Endothelial cell (in vitro differentiated cells): ENCODE measurements around the gene ARHGEF39. TPM values are rescaled to one million over a fixed set of nuclear protein-coding genes. Genes with fewer than 3 reads are reported as not detected.

Experiments used
- DNase-seq: peaks from one replicate; pipeline ENCODE4 v3.0.0; 2021; ENCODE audit warnings: low spot score
- H3K27ac Mint-ChIP-seq: one replicate; pipeline ENCODE4 v1.8.0; 2021; ENCODE audit warnings: mixed read lengths, inconsistent platforms; ENCODE audit not compliant: unreplicated experiment
- H3K27me3 Mint-ChIP-seq: one replicate; pipeline ENCODE4 v1.8.0; 2021; ENCODE audit warnings: mild to moderate bottlenecking, moderate library complexity, mixed read lengths, inconsistent platforms; ENCODE audit not compliant: unreplicated experiment
- H3K36me3 Mint-ChIP-seq: one replicate; pipeline ENCODE4 v1.8.0; 2021; ENCODE audit warnings: mild to moderate bottlenecking, low read depth, mixed read lengths, inconsistent platforms; ENCODE audit not compliant: unreplicated experiment
- H3K4me1 Mint-ChIP-seq: one replicate; pipeline ENCODE4 v1.8.0; 2021; ENCODE audit warnings: mild to moderate bottlenecking, mixed read lengths, inconsistent platforms; ENCODE audit not compliant: unreplicated experiment
- H3K4me3 Mint-ChIP-seq: one replicate; pipeline ENCODE4 v1.8.0; 2021; ENCODE audit warnings: mild to moderate bottlenecking, mixed read lengths, inconsistent platforms; ENCODE audit not compliant: unreplicated experiment
- H3K9me3 Mint-ChIP-seq: one replicate; pipeline ENCODE4 v1.8.0; 2021; ENCODE audit warnings: mixed read lengths, inconsistent platforms; ENCODE audit not compliant: unreplicated experiment
- total RNA-seq: library from RNA; stranded (reverse); fragmentation: NEBNext Ultra II Directional; extraction: Animal tissue kit (Norgen Biotek cat#: 25700); gene quantifications from one replicate; pipeline ENCODE4 v1.2.1, GENCODE V29; 2021; ENCODE audit not compliant: unreplicated experiment
- TF ChIP-seq, protein P1 (sequence below): fragments of 200-600 bp; sonication (generic); IDR thresholded peaks from one replicate; pipeline ENCODE4 v1.5.0; 2021; ENCODE audit warnings: antibody characterized with exemption; ENCODE audit not compliant: unreplicated experiment

Gene ARHGEF39
- total RNA-seq, 1 donor from 2014 or later: 1.4 TPM

DNA sequence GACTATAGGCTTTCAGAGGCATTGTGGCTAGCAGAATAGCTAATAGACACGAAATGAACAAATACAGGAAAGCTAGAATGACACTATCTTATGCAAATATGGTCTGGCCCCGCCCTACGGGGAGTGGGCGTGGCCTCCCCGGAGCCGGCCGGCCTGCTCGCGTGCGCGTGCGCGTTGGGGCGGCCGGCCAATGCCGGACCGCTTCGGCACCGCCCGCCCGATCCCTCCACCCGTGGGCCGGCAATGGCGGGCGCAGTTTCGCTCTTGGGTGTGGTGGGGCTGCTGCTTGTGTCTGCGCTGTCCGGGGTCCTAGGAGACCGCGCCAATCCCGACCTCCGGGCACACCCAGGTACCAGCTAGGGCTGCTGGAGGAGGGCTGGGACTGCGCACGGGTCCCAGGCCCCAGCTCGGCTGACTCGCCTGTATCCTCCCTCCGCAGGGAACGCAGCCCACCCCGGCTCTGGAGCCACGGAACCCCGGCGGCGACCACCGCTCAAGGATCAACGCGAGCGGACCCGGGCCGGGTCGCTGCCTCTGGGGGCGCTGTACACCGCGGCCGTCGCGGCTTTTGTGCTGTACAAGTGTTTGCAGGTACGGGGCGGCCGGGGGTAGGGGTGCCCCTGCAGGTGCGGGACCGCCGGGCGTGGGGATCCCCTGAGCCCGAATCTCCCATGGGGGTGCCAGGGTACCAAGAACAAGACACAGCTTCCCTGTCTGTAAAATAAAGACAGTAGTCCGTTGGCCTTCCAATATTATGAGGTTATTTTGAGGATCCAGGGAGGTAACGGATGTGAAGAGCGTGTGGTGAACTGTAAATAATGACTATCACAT lies 6.6 kb downstream of the ARHGEF39 start, which contains the start of gene CCDC107:
CCDC107 (plus strand) TSS at position 156 of the 831 bp plus-strand sequence; CDS start at position 244, 88 bp downstream.
- peaks cover 35% of the 10 kb centered on the region for H3K4me1 Mint-ChIP-seq
- peaks cover 4% of the 10 kb centered on the region for H3K9me3 Mint-ChIP-seq
- peak within 1 kb of the TSS; percentile 91 for H3K4me3 Mint-ChIP-seq
- peaks cover 31% of the 10 kb centered on the region for H3K27me3 Mint-ChIP-seq
- TF ChIP-seq, protein P1, sequence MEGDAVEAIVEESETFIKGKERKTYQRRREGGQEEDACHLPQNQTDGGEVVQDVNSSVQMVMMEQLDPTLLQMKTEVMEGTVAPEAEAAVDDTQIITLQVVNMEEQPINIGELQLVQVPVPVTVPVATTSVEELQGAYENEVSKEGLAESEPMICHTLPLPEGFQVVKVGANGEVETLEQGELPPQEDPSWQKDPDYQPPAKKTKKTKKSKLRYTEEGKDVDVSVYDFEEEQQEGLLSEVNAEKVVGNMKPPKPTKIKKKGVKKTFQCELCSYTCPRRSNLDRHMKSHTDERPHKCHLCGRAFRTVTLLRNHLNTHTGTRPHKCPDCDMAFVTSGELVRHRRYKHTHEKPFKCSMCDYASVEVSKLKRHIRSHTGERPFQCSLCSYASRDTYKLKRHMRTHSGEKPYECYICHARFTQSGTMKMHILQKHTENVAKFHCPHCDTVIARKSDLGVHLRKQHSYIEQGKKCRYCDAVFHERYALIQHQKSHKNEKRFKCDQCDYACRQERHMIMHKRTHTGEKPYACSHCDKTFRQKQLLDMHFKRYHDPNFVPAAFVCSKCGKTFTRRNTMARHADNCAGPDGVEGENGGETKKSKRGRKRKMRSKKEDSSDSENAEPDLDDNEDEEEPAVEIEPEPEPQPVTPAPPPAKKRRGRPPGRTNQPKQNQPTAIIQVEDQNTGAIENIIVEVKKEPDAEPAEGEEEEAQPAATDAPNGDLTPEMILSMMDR: peak; percentile 76
- H3K36me3 Mint-ChIP-seq: peaks cover 18% of the 10 kb centered on the region
- peak; percentile 88 for DNase-seq
- H3K27ac Mint-ChIP-seq: peak within 1 kb of the TSS; percentile 99

DNA sequence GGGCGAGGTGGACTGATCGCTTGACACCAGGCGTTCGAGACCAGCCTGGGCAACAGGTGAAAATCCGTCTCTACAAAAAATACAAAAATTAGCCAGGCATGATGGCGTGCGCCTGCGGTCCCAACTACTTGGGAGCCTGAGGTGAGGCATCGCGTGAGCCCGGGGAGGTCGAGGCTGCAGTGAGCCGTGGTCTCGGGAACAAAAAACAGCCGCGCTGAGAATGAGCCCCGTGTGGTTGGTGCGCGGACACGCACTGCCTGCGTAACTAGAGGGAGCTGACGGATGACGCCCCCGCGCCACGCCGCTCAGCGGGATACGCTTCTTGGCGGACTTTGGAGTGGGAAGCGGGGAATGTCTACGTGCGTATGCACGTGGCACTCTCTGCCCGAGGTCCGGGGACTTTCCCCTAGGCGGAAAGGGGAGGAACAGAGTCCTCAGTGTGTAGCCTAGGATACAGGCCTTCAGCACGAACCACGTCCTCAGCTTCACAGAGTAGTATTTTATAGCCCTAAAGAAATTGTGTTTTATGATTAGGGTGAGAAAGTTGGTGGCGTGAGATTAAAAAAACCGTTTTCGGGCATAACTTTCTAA lies 7.4 kb downstream of the ARHGEF39 start, which contains the start of gene RMRP:
RMRP (minus strand) TSS at position 474 of the 591 bp plus-strand sequence.
- Mint-ChIP-seq H3K9me3 (peaks cover 4% of the 10 kb centered on the region), H3K4me3 (peak within 1 kb of the TSS; percentile 91), H3K27ac (peak within 1 kb of the TSS; percentile 99), H3K27me3 (peaks cover 25% of the 10 kb centered on the region), H3K36me3 (peaks cover 18% of the 10 kb centered on the region), H3K4me1 (peaks cover 34% of the 10 kb centered on the region)
- TF ChIP-seq, protein P1: no peak
- peak; percentile 92 for DNase-seq

DNA sequence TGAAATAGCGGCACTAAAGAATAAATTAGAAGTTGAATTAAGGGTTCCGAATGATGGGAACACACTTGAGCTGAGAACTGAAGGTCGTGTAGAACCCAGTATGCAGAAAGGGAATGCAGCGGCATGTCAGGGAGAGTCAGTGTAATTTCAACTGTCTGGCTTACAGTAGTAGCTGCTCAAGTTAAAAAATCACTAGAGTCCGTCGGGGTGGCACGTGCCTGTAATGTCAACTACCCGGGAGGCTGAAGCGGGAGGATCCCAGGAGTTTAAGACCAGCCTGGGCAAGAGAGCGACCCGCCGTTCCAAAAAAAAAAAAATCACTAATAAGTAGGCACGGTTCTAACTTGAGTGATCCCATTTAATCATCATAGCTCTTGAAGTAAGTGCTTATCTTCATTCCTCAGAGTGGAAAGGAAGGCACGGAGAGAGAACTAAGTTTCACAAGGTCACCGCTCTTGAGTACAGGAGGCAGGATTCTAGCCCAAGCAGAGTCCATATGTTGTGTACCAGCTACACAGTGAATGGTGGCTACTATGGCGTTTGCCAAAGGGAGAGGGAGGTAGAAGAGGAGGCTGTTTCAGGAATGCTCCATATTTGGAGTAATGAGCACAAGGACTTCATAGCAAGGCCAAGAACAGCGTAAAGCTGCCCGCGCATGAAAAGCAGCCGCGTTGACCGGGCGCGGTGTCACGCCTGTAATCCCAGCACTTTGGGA lies 8.0 kb downstream of the ARHGEF39 start:
- peaks cover 22% of the 10 kb centered on the region for H3K27me3 Mint-ChIP-seq
- DNase-seq: no peak
- H3K36me3 Mint-ChIP-seq: peaks cover 17% of the 10 kb centered on the region
- H3K9me3 Mint-ChIP-seq: peaks cover 4% of the 10 kb centered on the region
- H3K27ac Mint-ChIP-seq: peak overlapping the region; percentile 99
- H3K4me1 Mint-ChIP-seq: peaks cover 29% of the 10 kb centered on the region
- TF ChIP-seq, protein P1: no peak
- H3K4me3 Mint-ChIP-seq: peak overlapping the region; percentile 87

DNA sequence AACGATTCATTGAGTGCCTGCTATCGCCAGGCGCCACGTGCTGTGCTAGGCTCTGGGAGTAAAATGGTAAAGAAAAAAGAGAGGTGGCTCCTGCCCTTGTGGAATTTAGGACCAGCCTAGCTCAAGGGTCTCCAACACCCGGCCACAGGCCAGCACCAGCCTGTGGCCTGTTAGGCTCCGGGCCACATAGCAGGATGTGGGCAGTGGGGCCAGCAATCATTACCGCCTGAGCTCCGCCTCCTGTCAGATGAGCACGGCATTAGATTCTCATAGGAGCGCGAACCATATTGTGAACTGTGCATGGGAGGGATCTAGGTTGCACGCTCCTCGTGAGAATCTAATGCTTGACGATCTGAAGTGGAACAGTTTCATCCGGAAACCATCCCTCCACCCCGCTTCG lies 8.6 kb downstream of the ARHGEF39 start:
- no peak for DNase-seq
- peaks cover 22% of the 10 kb centered on the region for H3K27me3 Mint-ChIP-seq
- peaks cover 4% of the 10 kb centered on the region for H3K9me3 Mint-ChIP-seq
- H3K36me3 Mint-ChIP-seq: peaks cover 14% of the 10 kb centered on the region
- H3K4me3 Mint-ChIP-seq: no peak overlapping the region
- peaks cover 25% of the 10 kb centered on the region for H3K4me1 Mint-ChIP-seq
- TF ChIP-seq, protein P1: no peak
- H3K27ac Mint-ChIP-seq: no peak overlapping the region
